CD14-positive monocyte (primary cell): Measurements from ENCODE around the gene GTSF1L. TPM values are rescaled to one million over a fixed set of nuclear protein-coding genes. Genes with fewer than 3 reads are reported as not detected.

Experiments
- DNase-seq, 3 donors: peaks; one replicate each; pipeline ENCODE4 v3.0.0-alpha.2; 2011 to 2022
- H2AFZ ChIP-seq: 2 replicates; pipeline ENCODE4 v1.6.0; 2012; ENCODE audit warnings: mild to moderate bottlenecking, low read depth, low read length, inconsistent platforms; ENCODE audit not compliant: insufficient read depth, poor library complexity, severe bottlenecking
- H3K27ac ChIP-seq, 2 donors: 1 replicate in 1 of 2; 2 replicates in 1 of 2; pipeline ENCODE4 v1.5.1; 2012 to 2013; ENCODE audit warnings: low read length in 2 of 2, control low read depth in 1 of 2, inconsistent platforms in 1 of 2, low read depth in 1 of 2, mild to moderate bottlenecking in 1 of 2
- H3K27me3 ChIP-seq, 2 donors: one replicate each; pipeline versions ENCODE4 v1.6.0 to v1.6.1; 2011 to 2013; ENCODE audit warnings: low read length in 2 of 2; ENCODE audit not compliant: control insufficient read depth in 2 of 2, insufficient read depth in 2 of 2
- H3K36me3 ChIP-seq, 2 donors: replicated peaks in 1 of 2; 1 replicate in 1 of 2; 2 replicates in 1 of 2; pipeline versions ENCODE4 v1.5.1 to v1.6.1; 2012 to 2013; ENCODE audit warnings: low read length in 2 of 2, control low read depth in 1 of 2, inconsistent platforms in 1 of 2, mild to moderate bottlenecking in 1 of 2; ENCODE audit not compliant: insufficient read depth in 2 of 2, control insufficient read depth in 1 of 2
- H3K4me1 ChIP-seq, 2 donors: 1 replicate in 1 of 2; 2 replicates in 1 of 2; pipeline versions ENCODE4 v1.5.1 to v1.6.1; 2012 to 2013; ENCODE audit warnings: low read length in 2 of 2, control low read depth in 1 of 2, inconsistent platforms in 1 of 2, mild to moderate bottlenecking in 1 of 2, moderate library complexity in 1 of 2; ENCODE audit not compliant: insufficient read depth in 2 of 2, control insufficient read depth in 1 of 2
- H3K4me2 ChIP-seq: replicated peaks from 2 replicates; pipeline ENCODE3; 2012; ENCODE audit warnings: low read length, moderate library complexity, mild to moderate bottlenecking; ENCODE audit not compliant: poor library complexity, severe bottlenecking; ENCODE audit errors: extremely low read depth
- H3K4me3 ChIP-seq, 3 experiments: fragments of 200-600 bp in 1 of 3; sonication (generic) in 1 of 3; replicated peaks in 1 of 3; 1 replicate in 2 of 3; 2 replicates in 1 of 3; pipeline ENCODE4 v1.5.1; 2011 to 2013; ENCODE audit warnings: low read length in 3 of 3, mild to moderate bottlenecking in 3 of 3, control low read depth in 2 of 3, low read depth in 2 of 3, inconsistent platforms in 1 of 3, moderate library complexity in 1 of 3
- H3K79me2 ChIP-seq: 2 replicates; pipeline ENCODE4 v1.6.0; 2012; ENCODE audit warnings: mild to moderate bottlenecking, control low read depth, inconsistent platforms, low read length, moderate library complexity; ENCODE audit not compliant: insufficient read depth
- H3K9ac ChIP-seq: 2 replicates; pipeline ENCODE4 v1.6.0; 2017; ENCODE audit warnings: low read length, mild to moderate bottlenecking; ENCODE audit not compliant: insufficient read depth, poor library complexity, severe bottlenecking
- H3K9me3 ChIP-seq, 2 donors: replicated peaks in 1 of 2; 1 replicate in 1 of 2; 2 replicates in 1 of 2; pipeline versions ENCODE4 v1.5.1 to v1.6.1; 2012 to 2013; ENCODE audit warnings: low read length in 2 of 2, control low read depth in 1 of 2; ENCODE audit not compliant: control insufficient read depth in 1 of 2, insufficient read depth in 1 of 2
- H4K20me1 ChIP-seq: 2 replicates; pipeline ENCODE4 v1.6.0; 2012; ENCODE audit warnings: mild to moderate bottlenecking, low read length, control low read depth, moderate library complexity; ENCODE audit not compliant: insufficient read depth
- H3K27ac Mint-ChIP-seq, 7 donors: one replicate each; pipeline ENCODE4 v1.8.0; 2020; ENCODE audit warnings: mild to moderate bottlenecking in 7 of 7, mixed read lengths in 7 of 7, moderate library complexity in 6 of 7, inconsistent platforms in 2 of 7
- H3K27me3 Mint-ChIP-seq, 3 donors: one replicate each; pipeline ENCODE4 v1.8.0; 2021 to 2022; ENCODE audit warnings: low read depth in 3 of 3, mild to moderate bottlenecking in 3 of 3, mixed read lengths in 3 of 3, moderate library complexity in 3 of 3, inconsistent platforms in 1 of 3
- H3K36me3 Mint-ChIP-seq, 2 donors: one replicate each; pipeline ENCODE4 v1.8.0; 2020; ENCODE audit warnings: mixed read lengths in 2 of 2, inconsistent platforms in 1 of 2, mild to moderate bottlenecking in 1 of 2
- H3K4me1 Mint-ChIP-seq: one replicate; pipeline ENCODE4 v1.8.0; 2020; ENCODE audit warnings: mild to moderate bottlenecking, mixed read lengths
- H3K4me3 Mint-ChIP-seq, 2 donors: one replicate each; pipeline ENCODE4 v1.8.0; 2020; ENCODE audit warnings: mild to moderate bottlenecking in 2 of 2, mixed read lengths in 2 of 2, moderate library complexity in 1 of 2
- H3K9me3 Mint-ChIP-seq, 7 donors: one replicate each; pipeline ENCODE4 v1.8.0; 2020 to 2022; ENCODE audit warnings: mixed read lengths in 7 of 7, mild to moderate bottlenecking in 6 of 7, moderate library complexity in 6 of 7, inconsistent platforms in 2 of 7
- WGBS: methylation state at CpG from one replicate; pipeline ENCODE4 v1.1.5; 2013; ENCODE audit warnings: missing lambda C conversion rate; ENCODE audit not compliant: insufficient coverage; 5-methylcytosine and 5-hydroxymethylcytosine counted together
- intact Hi-C, 2 donors: fragments of 100-400 bp; cut with micrococcal nuclease; formaldehyde crosslinking; loops; one replicate each; pipeline versions ENCODE4 v1.15.0 to v1.15.1; 2023
- polyA plus RNA-seq, 3 donors: library from polyadenylated mRNA; depleted of rRNA in 1 of 3; unstranded in 2 of 3; stranded (reverse) in 1 of 3; fragments of 300-500 nt in 2 of 3; fragments of >200 nt in 1 of 3; fragmentation: Illumina TruSeq in 2 of 3; gene quantifications; 1 replicate in 2 of 3; 2 replicates in 1 of 3; pipeline ENCODE4 v1.2.3, GENCODE V29; 2012 to 2021
- TF ChIP-seq, protein P1 (sequence below): fragments of 200-600 bp; IDR thresholded peaks from one replicate; pipeline ENCODE4 v1.8.0; 2022; ENCODE audit warnings: antibody characterized with exemption, mild to moderate bottlenecking

Gene GTSF1L
- polyA plus RNA-seq, 3 donors, result not detected

DNA sequence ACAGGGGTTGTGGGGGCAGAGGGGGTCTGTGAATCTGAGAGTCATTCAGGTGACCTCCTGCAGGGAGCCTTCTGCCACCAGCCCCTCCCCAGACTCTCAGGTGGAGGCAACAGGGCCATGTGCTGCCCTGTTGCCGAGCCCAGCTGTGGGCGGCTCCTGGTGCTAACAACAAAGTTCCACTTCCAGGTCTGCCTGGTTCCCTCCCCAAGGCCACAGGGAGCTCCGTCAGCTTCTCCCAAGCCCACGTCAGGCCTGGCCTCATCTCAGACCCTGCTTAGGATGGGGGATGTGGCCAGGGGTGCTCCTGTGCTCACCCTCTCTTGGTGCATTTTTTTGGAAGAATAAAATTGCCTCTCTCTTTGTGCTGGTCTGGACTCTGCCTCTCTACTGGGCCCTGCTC lies 10.7 kb downstream of the GTSF1L start:
- Histone ChIP-seq H3K27ac (no peak overlapping the region), H3K36me3 (peaks cover 5 to 15% of the 10 kb centered on the region in 2 donors), H3K4me2 (no peak overlapping the region), H3K79me2 (no peaks in the 10 kb centered on the region), H3K27me3 (no peaks in the 10 kb centered on the region), H3K9me3 (no peaks in the 10 kb centered on the region), H3K4me3 (no peak overlapping the region), H2AFZ (no peak overlapping the region), H4K20me1 (no peaks in the 10 kb centered on the region), H3K9ac (no peak overlapping the region), H3K4me1 (no peaks in the 10 kb centered on the region)
- TF ChIP-seq, protein P1, sequence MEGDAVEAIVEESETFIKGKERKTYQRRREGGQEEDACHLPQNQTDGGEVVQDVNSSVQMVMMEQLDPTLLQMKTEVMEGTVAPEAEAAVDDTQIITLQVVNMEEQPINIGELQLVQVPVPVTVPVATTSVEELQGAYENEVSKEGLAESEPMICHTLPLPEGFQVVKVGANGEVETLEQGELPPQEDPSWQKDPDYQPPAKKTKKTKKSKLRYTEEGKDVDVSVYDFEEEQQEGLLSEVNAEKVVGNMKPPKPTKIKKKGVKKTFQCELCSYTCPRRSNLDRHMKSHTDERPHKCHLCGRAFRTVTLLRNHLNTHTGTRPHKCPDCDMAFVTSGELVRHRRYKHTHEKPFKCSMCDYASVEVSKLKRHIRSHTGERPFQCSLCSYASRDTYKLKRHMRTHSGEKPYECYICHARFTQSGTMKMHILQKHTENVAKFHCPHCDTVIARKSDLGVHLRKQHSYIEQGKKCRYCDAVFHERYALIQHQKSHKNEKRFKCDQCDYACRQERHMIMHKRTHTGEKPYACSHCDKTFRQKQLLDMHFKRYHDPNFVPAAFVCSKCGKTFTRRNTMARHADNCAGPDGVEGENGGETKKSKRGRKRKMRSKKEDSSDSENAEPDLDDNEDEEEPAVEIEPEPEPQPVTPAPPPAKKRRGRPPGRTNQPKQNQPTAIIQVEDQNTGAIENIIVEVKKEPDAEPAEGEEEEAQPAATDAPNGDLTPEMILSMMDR, result no peak
- H3K4me1 Mint-ChIP-seq, result no peaks in the 10 kb centered on the region
- peaks cover 0 to 5% (median under 1%) of the 10 kb centered on the region in 3 donors for H3K27me3 Mint-ChIP-seq
- H3K36me3 Mint-ChIP-seq, result peaks cover 36 to 61% of the 10 kb centered on the region in 2 donors
- WGBS, result 100% methylated on average over 1 of the region's 4 CpGs
- no peak overlapping the region for H3K4me3 Mint-ChIP-seq
- DNase-seq, result no peak
- peaks cover 2 to 11% (median 7%) of the 10 kb centered on the region in 7 donors for H3K9me3 Mint-ChIP-seq
- intact Hi-C loops, result no loop called here
- H3K27ac Mint-ChIP-seq, result peak overlapping the region in 1 of 7 donors; percentile 27

- Histone ChIP-seq H3K4me2 (no peak overlapping the region), H2AFZ (no peak overlapping the region), H3K9me3 (no peaks in the 10 kb centered on the region), H3K27me3 (no peaks in the 10 kb centered on the region), H3K36me3 (peaks cover 8 to 21% of the 10 kb centered on the region in 2 donors), H3K4me1 (no peaks in the 10 kb centered on the region), H4K20me1 (no peaks in the 10 kb centered on the region), H3K27ac (no peak overlapping the region), H3K79me2 (no peaks in the 10 kb centered on the region), H3K9ac (no peak overlapping the region), H3K4me3 (no peak overlapping the region)
- Mint-ChIP-seq H3K9me3 (peaks cover 2 to 11% (median 7%) of the 10 kb centered on the region in 7 donors), H3K4me3 (no peak overlapping the region), H3K4me1 (no peaks in the 10 kb centered on the region), H3K36me3 (peaks cover 40 to 64% of the 10 kb centered on the region in 2 donors), H3K27me3 (peaks cover 0 to 1% (median 0%) of the 10 kb centered on the region in 3 donors), H3K27ac (peak overlapping the region in 2 of 7 donors; percentile 33 to 56)
- no peak for DNase-seq
- WGBS, result 93% methylated on average over 6 of the region's 6 CpGs
- TF ChIP-seq, protein P1, result no peak
- intact Hi-C loops, result no loop called here
Observed at GRCh38 chr20:43715511-43715910, 11.3 kb downstream of the GTSF1L start.
